AG09319 (cell line): ENCODE data around the gene SLC27A5.
"Not testable (repeated sequence)": the region's sequence is repeated elsewhere in the genome, so short reads cannot be mapped to it uniquely, and the experiment has no call there.

Experiments
- DNase-seq: peaks from one replicate; pipeline ENCODE4 v3.0.0-alpha.2; 2010; ENCODE audit warnings: low read depth; ENCODE audit errors: extremely low read depth
- CTCF ChIP-seq: IDR thresholded peaks from 2 replicates; pipeline ENCODE4 v1.5.1; 2011; ENCODE audit warnings: low read depth, mild to moderate bottlenecking, inconsistent platforms, low read length, moderate library complexity

Gene SLC27A5

GRCh38 chr19:58509731-58510083 is 2.1 kb downstream of the SLC27A5 start:
- DNase-seq, result no peak
- no peak for TF ChIP-seq CTCF

GRCh38 chr19:58507602-58508223 is 4.1 kb downstream of the SLC27A5 start:
- not testable (repeated sequence) for DNase-seq

- no peak for TF ChIP-seq CTCF
- no peak for DNase-seq
These were observed 11.6 kb downstream of the SLC27A5 start for GRCh38 chr19:58500242-58500641.

GRCh38 chr19:58499021-58499927 is 12.5 kb downstream of the SLC27A5 start:
- peak; percentile 41 for TF ChIP-seq CTCF
- peak; percentile 98 for DNase-seq

GRCh38 chr19:58498316-58499020 is 13.3 kb downstream of the SLC27A5 start:
- TF ChIP-seq CTCF, result no peak
- DNase-seq, result no peak

- TF ChIP-seq CTCF, result no peak
- no peak for DNase-seq
These were observed 14.1 kb downstream of the SLC27A5 start for GRCh38 chr19:58497634-58498170.

- TF ChIP-seq CTCF, result no peak
- no peak for DNase-seq
These were observed 19.5 kb downstream of the SLC27A5 start for GRCh38 chr19:58492265-58492664.
